Lung (tissue), 12 donors: Measurements from ENCODE around the gene CELSR3. TPM values are rescaled to one million over a fixed set of nuclear protein-coding genes. Genes with fewer than 3 reads are reported as not detected.

Source experiments
- ATAC-seq: fragments of 200-7000 bp; cut with Tn5 transposase; one replicate; pipeline ENCODE4 v1.9.1; 2020; ENCODE audit warnings: moderate number of reproducible peaks; ENCODE audit not compliant: insufficient read depth, low FRiP score
- DNase-seq, 3 donors: peaks; one replicate each; pipeline ENCODE4 v3.0.0-alpha.2; 2013 to 2017
- H3K27ac ChIP-seq, 2 donors: one replicate each; pipeline ENCODE4 v1.5.1; 2013; ENCODE audit warnings: mild to moderate bottlenecking in 2 of 2, moderate library complexity in 2 of 2, control low read depth in 1 of 2, inconsistent platforms in 1 of 2, low read depth in 1 of 2, low read length in 1 of 2
- H3K27me3 ChIP-seq, 3 donors: one replicate each; pipeline ENCODE4 v1.5.1; 2013; ENCODE audit warnings: low read length in 2 of 3; ENCODE audit not compliant: control insufficient read depth in 3 of 3, insufficient read depth in 3 of 3
- H3K36me3 ChIP-seq, 4 donors: one replicate each; pipeline ENCODE4 v1.5.1; 2013; ENCODE audit warnings: low read length in 4 of 4, mild to moderate bottlenecking in 1 of 4, moderate library complexity in 1 of 4; ENCODE audit not compliant: control insufficient read depth in 4 of 4, insufficient read depth in 4 of 4
- H3K4me1 ChIP-seq, 5 donors: one replicate each; pipeline ENCODE4 v1.5.1; 2013; ENCODE audit warnings: low read length in 5 of 5, mild to moderate bottlenecking in 2 of 5, moderate library complexity in 1 of 5; ENCODE audit not compliant: control insufficient read depth in 5 of 5, insufficient read depth in 5 of 5
- H3K4me3 ChIP-seq: one replicate; pipeline ENCODE4 v1.5.1; 2013; ENCODE audit warnings: mild to moderate bottlenecking, control low read depth, moderate library complexity
- H3K9ac ChIP-seq, 2 donors: one replicate each; pipeline ENCODE4 v1.5.1; 2013; ENCODE audit warnings: low read length in 2 of 2, control low read depth in 1 of 2; ENCODE audit not compliant: insufficient read depth in 1 of 2
- H3K9me3 ChIP-seq, 4 donors: one replicate each; pipeline ENCODE4 v1.5.1; 2013; ENCODE audit warnings: low read length in 3 of 4, mild to moderate bottlenecking in 1 of 4, moderate library complexity in 1 of 4; ENCODE audit not compliant: control insufficient read depth in 4 of 4, insufficient read depth in 3 of 4
- CTCF ChIP-seq: IDR thresholded peaks from 2 replicates; pipeline ENCODE4 v1.5.1; 2012; ENCODE audit warnings: mild to moderate bottlenecking; ENCODE audit errors: control extremely low read depth, extremely low read depth
- WGBS, 2 donors: extraction: QIAGEN DNeasy Blood & Tissue Kit; methylation state at CpG; one replicate each; pipeline ENCODE4 v1.1.7; 2013; 5-methylcytosine and 5-hydroxymethylcytosine counted together
- polyA plus RNA-seq, 2 donors: library from polyadenylated mRNA; stranded (reverse); fragments of 200-250 nt; gene quantifications; one replicate each; pipeline ENCODE4 v1.2.1, GENCODE V29; 2013
- total RNA-seq, 2 donors: library from RNA; depleted of rRNA in 1 of 2; stranded (reverse); fragments of >200 nt in 1 of 2; gene quantifications; one replicate each; pipeline ENCODE4 v1.2.1, GENCODE V29; 2014 to 2021
- donor health status: control.
- donor health status: control.
- donor health status: Bipolar disorder and iron deficiency.
- donor health status: healthy.
- donor health status: DM: yes; HTN: yes; CAD: no.

CELSR3 gene
- total and polyA plus RNA-seq, 4 donors: 0.71 to 2.0 (median 1.4) TPM

- Histone ChIP-seq H3K27me3 (no peaks in the 10 kb centered on the region), H3K4me3 (peak overlapping the region; percentile 38), H3K36me3 (peaks cover 0 to 19% (median 6%) of the 10 kb centered on the region in 4 donors), H3K9me3 (no peaks in the 10 kb centered on the region), H3K27ac (peak overlapping the region; percentile 53 to 85), H3K4me1 (peaks cover 0 to 26% (median 3%) of the 10 kb centered on the region in 5 donors), H3K9ac (peak overlapping the region in 1 of 2 donors; percentile 24)
- TF ChIP-seq CTCF: no peak
- ATAC-seq: no peak
- peak in 2 of 3 donors; percentile 34 to 41 for DNase-seq
- WGBS, 2 donors: 37 to 40% methylated on average over 10 of the region's 10 CpGs
Observed at GRCh38 chr3:48636149-48636655, 26.5 kb downstream of the CELSR3 start.

GRCh38 chr3:48635222-48636021 lies 27.3 kb downstream of the CELSR3 start, which contains the start of gene SLC26A6:
SLC26A6 (minus strand) TSS chr3:48635461; CDS start chr3:48635393, 68 bp downstream.
- Histone ChIP-seq H3K9ac (peak within 1 kb of the TSS in 1 of 2 donors; percentile 51), H3K36me3 (peaks cover 0 to 24% (median 7%) of the 10 kb centered on the region in 4 donors), H3K4me3 (peak within 1 kb of the TSS; percentile 78), H3K27me3 (no peaks in the 10 kb centered on the region), H3K27ac (peak within 1 kb of the TSS; percentile 66 to 85), H3K4me1 (peaks cover 0 to 26% (median 3%) of the 10 kb centered on the region in 5 donors), H3K9me3 (no peaks in the 10 kb centered on the region)
- peak; percentile 99 for ATAC-seq
- peak; percentile 41 for TF ChIP-seq CTCF
- 0 to 1% methylated on average over 60 to 68 of the region's 68 CpGs for WGBS, 2 donors
- peak; percentile 97 to 98 (median 97) for DNase-seq

- Histone ChIP-seq H3K36me3 (peaks cover 0 to 24% (median 8%) of the 10 kb centered on the region in 4 donors), H3K27me3 (no peaks in the 10 kb centered on the region), H3K9me3 (no peaks in the 10 kb centered on the region), H3K9ac (peak overlapping the region in 1 of 2 donors; percentile 51), H3K27ac (peak overlapping the region; percentile 66 to 85), H3K4me3 (peak overlapping the region; percentile 78), H3K4me1 (peaks cover 0 to 22% (median 3%) of the 10 kb centered on the region in 5 donors)
- WGBS, 2 donors: 3% methylated on average over 24 to 30 of the region's 30 CpGs
- DNase-seq: peak; percentile 26 to 37 (median 33)
- peak; percentile 51 for ATAC-seq
- TF ChIP-seq CTCF: no peak
Observed at GRCh38 chr3:48634661-48635221, 27.9 kb downstream of the CELSR3 start.
